OCI-LY1 (cell line): ENCODE data around the gene SHKBP1.

ENCODE experiments used
- EZH2 ChIP-seq: fragments of 200-600 bp; sonication (generic), shearing (Covaris generic); IDR thresholded peaks from 2 replicates; pipeline ENCODE4 v1.8.0; 2017; ENCODE audit warnings: borderline replicate concordance, mixed run types, mild to moderate bottlenecking, antibody characterized with exemption, low read length, moderate library complexity, mixed read lengths
- TF ChIP-seq, protein P1 (sequence below): fragments of 200-600 bp; sonication (generic), shearing (Covaris generic); IDR thresholded peaks from 2 replicates; pipeline ENCODE4 v1.5.1; 2017; ENCODE audit warnings: mild to moderate bottlenecking, antibody characterized with exemption, low read length, moderate library complexity, mixed read lengths

DNA sequence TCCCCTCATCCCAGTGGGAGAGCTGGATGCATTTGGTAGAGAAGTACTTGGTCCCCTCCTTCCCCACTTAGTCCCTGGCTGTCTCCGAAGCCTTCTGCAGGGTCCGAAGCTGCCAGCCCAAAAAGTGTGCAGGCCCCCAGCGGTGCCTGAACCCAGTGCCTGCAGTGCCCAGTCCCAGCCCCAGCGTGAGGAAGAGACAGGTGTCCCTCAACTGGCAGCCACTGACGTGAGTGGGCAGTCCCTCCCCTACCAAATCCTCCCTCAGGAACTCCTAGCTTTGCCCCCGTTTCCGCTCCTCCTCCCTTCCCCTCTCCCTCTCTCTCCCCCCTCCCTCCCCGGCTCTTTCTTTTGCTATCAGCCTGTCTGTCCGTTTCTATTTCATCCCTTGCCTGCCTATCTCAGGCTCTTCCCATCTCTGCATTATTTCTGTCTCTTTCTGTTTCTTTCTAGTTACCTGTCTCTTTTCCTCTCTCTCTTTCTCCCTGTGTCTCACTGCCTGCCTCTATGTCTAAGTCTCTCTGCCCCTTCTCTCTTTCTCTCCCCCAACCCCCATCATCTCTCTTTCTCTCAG is 22.7 kb downstream of the SHKBP1 start:
- TF ChIP-seq, protein P1, sequence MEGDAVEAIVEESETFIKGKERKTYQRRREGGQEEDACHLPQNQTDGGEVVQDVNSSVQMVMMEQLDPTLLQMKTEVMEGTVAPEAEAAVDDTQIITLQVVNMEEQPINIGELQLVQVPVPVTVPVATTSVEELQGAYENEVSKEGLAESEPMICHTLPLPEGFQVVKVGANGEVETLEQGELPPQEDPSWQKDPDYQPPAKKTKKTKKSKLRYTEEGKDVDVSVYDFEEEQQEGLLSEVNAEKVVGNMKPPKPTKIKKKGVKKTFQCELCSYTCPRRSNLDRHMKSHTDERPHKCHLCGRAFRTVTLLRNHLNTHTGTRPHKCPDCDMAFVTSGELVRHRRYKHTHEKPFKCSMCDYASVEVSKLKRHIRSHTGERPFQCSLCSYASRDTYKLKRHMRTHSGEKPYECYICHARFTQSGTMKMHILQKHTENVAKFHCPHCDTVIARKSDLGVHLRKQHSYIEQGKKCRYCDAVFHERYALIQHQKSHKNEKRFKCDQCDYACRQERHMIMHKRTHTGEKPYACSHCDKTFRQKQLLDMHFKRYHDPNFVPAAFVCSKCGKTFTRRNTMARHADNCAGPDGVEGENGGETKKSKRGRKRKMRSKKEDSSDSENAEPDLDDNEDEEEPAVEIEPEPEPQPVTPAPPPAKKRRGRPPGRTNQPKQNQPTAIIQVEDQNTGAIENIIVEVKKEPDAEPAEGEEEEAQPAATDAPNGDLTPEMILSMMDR = no peak
- TF ChIP-seq EZH2 = no peak
